HCT116 (cell line): ENCODE measurements around the gene GGA2. TPM values are rescaled to one million over a fixed set of nuclear protein-coding genes. Genes with fewer than 3 reads are reported as not detected.

Source experiments
- ATAC-seq: fragments of 200-7000 bp; cut with Tn5 transposase; 2 replicates; pipeline ENCODE4 v1.9.1; 2020; ENCODE audit warnings: mild to moderate bottlenecking, moderate library complexity
- BruUV-seq: library from RNA; stranded (reverse); fragments of 400-500 nt; replicated peaks from 2 replicates; lab custom pipeline; 2021; lab: Mats Ljungman, UMichigan
- CTCF ChIA-PET: fragments of 300-600 bp; sonication (Branson Sonifier 250); formaldehyde crosslinking; loops from one replicate; lab custom pipeline; 2021; ENCODE audit warnings: antibody characterized with exemption; lab: Charles Lee
- POLR2A ChIA-PET: fragments of 300-600, 350-600 bp; sonication (Branson Sonifier 250); formaldehyde crosslinking; loops from one replicate; lab custom pipeline; 2021; ENCODE audit warnings: antibody characterized with exemption; lab: Charles Lee
- RAD21 ChIA-PET, 2 experiments: fragments of 300-600 bp; sonication (Branson Sonifier 250); formaldehyde crosslinking; loops; one replicate each; lab custom pipeline; 2023; ENCODE audit warnings: low total read pairs in 2 of 2; ENCODE audit not compliant: uncharacterized antibody in 2 of 2, unreplicated experiment in 2 of 2, low non-redundant PET in 1 of 2; lab: Charles Lee
- DNase-seq: peaks from one replicate; pipeline ENCODE4 v3.0.0-alpha.2; 2010; ENCODE audit warnings: low read depth, low spot score
- H2AFZ ChIP-seq: fragments of 200-600 bp; shearing (Covaris generic), sonication (generic); 2 replicates; pipeline ENCODE4 v1.6.1; 2017; ENCODE audit warnings: low read depth, mixed run types, mixed read lengths, antibody characterized with exemption, low read length; ENCODE audit not compliant: poor library complexity, severe bottlenecking
- H3K27ac ChIP-seq: 2 replicates; pipeline ENCODE4 v1.5.1; 2012; ENCODE audit warnings: low read depth, low read length
- H3K27me3 ChIP-seq: fragments of 200-600 bp; sonication (generic); 2 replicates; pipeline ENCODE4 v1.6.1; 2016; ENCODE audit warnings: mixed run types, low read length, mixed read lengths; ENCODE audit not compliant: insufficient read depth
- H3K36me3 ChIP-seq, 2 experiments: fragments of 200-500 bp in 1 of 2; fragments of 200-600 bp in 1 of 2; sonication (Bioruptor generic) in 1 of 2; sonication (generic) in 1 of 2; 2 replicates each; pipeline versions ENCODE4 v1.5.1 to v1.6.1; 2014 to 2016; ENCODE audit warnings: low read length in 2 of 2, inconsistent platforms in 1 of 2, mixed read lengths in 1 of 2, mixed run types in 1 of 2; ENCODE audit not compliant: insufficient read depth in 2 of 2, control insufficient read depth in 1 of 2
- H3K4me1 ChIP-seq, 2 experiments: fragments of 200-600 bp in 1 of 2; sonication (generic) in 1 of 2; 2 replicates each; pipeline versions ENCODE4 v1.5.1 to v1.6.1; 2012 to 2017; ENCODE audit warnings: low read length in 2 of 2, inconsistent platforms in 1 of 2, mild to moderate bottlenecking in 1 of 2, mixed read lengths in 1 of 2, mixed run types in 1 of 2, moderate library complexity in 1 of 2; ENCODE audit not compliant: insufficient read depth in 2 of 2, control insufficient read depth in 1 of 2
- H3K4me2 ChIP-seq: fragments of 200-600 bp; sonication (generic); 2 replicates; pipeline ENCODE4 v1.6.1; 2017; ENCODE audit warnings: mixed run types, low read length, mixed read lengths
- H3K4me3 ChIP-seq, 2 experiments: fragments of 200-600 bp in 1 of 2; sonication (generic) in 1 of 2; replicated peaks in 1 of 2; 2 replicates each; pipeline ENCODE4 v1.5.1; 2011 to 2016; ENCODE audit warnings: low read length in 2 of 2, control low read depth in 1 of 2, low read depth in 1 of 2, mild to moderate bottlenecking in 1 of 2, mixed read lengths in 1 of 2, mixed run types in 1 of 2
- H3K79me2 ChIP-seq: fragments of 200-600 bp; sonication (generic); 2 replicates; pipeline ENCODE4 v1.6.1; 2017; ENCODE audit warnings: mild to moderate bottlenecking, mixed run types, low read length, moderate library complexity, mixed read lengths; ENCODE audit not compliant: insufficient read depth
- H3K9ac ChIP-seq: fragments of 200-600 bp; sonication (generic); 2 replicates; pipeline ENCODE4 v1.6.1; 2016; ENCODE audit warnings: low read length, mixed read lengths
- H3K9me2 ChIP-seq: fragments of 200-600 bp; sonication (generic), shearing (Covaris generic); 2 replicates; pipeline ENCODE4 v1.6.1; 2017; ENCODE audit warnings: mixed run types, mild to moderate bottlenecking, moderate library complexity; ENCODE audit not compliant: insufficient read depth
- H3K9me3 ChIP-seq, 2 experiments: fragments of 200-500 bp in 1 of 2; fragments of 200-600 bp in 1 of 2; sonication (Bioruptor generic) in 1 of 2; sonication (generic) in 1 of 2; 2 replicates each; pipeline ENCODE4 v1.6.1; 2014 to 2017; ENCODE audit warnings: low read length in 2 of 2, mixed read lengths in 2 of 2, inconsistent platforms in 1 of 2, low read depth in 1 of 2, mild to moderate bottlenecking in 1 of 2, mixed run types in 1 of 2, moderate library complexity in 1 of 2; ENCODE audit not compliant: control insufficient read depth in 1 of 2, insufficient read depth in 1 of 2
- H4K20me1 ChIP-seq: fragments of 200-600 bp; sonication (generic), shearing (Covaris generic); 2 replicates; pipeline ENCODE4 v1.6.1; 2017; ENCODE audit warnings: mixed run types, mild to moderate bottlenecking, moderate library complexity; ENCODE audit not compliant: insufficient read depth
- CEBPB ChIP-seq: IDR thresholded peaks from 2 replicates; pipeline ENCODE4 v1.6.1; 2012; ENCODE audit warnings: low read depth
- EGR1 ChIP-seq: IDR thresholded peaks from 2 replicates; pipeline ENCODE4 v1.6.1; 2012; ENCODE audit warnings: low read depth
- ELF1 ChIP-seq: IDR thresholded peaks from 2 replicates; pipeline ENCODE4 v1.6.1; 2012; ENCODE audit warnings: low read depth, borderline replicate concordance
- EZH2 ChIP-seq: fragments of 200-600 bp; sonication (generic); IDR thresholded peaks from 2 replicates; pipeline ENCODE4 v1.6.1; 2017; ENCODE audit warnings: antibody characterized with exemption, mixed run types
- JUND ChIP-seq: IDR thresholded peaks from 2 replicates; pipeline ENCODE4 v1.6.1; 2012
- POLR2AphosphoS5 ChIP-seq: IDR thresholded peaks from 2 replicates; pipeline ENCODE4 v1.6.1; 2011; ENCODE audit warnings: mild to moderate bottlenecking, low read depth, low read length, moderate library complexity
- RAD21 ChIP-seq: IDR thresholded peaks from 2 replicates; pipeline ENCODE4 v1.6.1; 2012; ENCODE audit warnings: low read depth, mild to moderate bottlenecking
- SIN3A ChIP-seq: IDR thresholded peaks from 2 replicates; pipeline ENCODE4 v1.6.1; 2012; ENCODE audit warnings: low read depth
- SP1 ChIP-seq: IDR thresholded peaks from 2 replicates; pipeline ENCODE4 v1.6.1; 2012; ENCODE audit warnings: low read depth
- TCF7L2 ChIP-seq: IDR thresholded peaks from 2 replicates; pipeline ENCODE4 v1.7.0; 2011; ENCODE audit warnings: borderline replicate concordance, inconsistent platforms; ENCODE audit not compliant: insufficient read depth, insufficient read length; ENCODE audit errors: extremely low read depth
- YY1 ChIP-seq: IDR thresholded peaks from 2 replicates; pipeline ENCODE4 v1.6.1; 2011; ENCODE audit warnings: low read length, low read depth, moderate library complexity, mild to moderate bottlenecking; ENCODE audit not compliant: insufficient replicate concordance; ENCODE audit errors: extremely low read depth
- ZNF274 ChIP-seq: fragments of 200-500 bp; sonication (Bioruptor generic); IDR thresholded peaks from 2 replicates; pipeline ENCODE4 v1.6.1; 2014; ENCODE audit warnings: mild to moderate bottlenecking, low read depth, low read length, inconsistent platforms
- intact Hi-C: fragments of 100-400 bp; cut with micrococcal nuclease; formaldehyde crosslinking; loops from 2 replicates; pipeline ENCODE4 v1.10.0; 2022
- total RNA-seq: library from RNA; stranded (reverse); gene quantifications from one replicate; pipeline ENCODE4 v1.2.1, GENCODE V29; 2021; ENCODE audit not compliant: unreplicated experiment
- TF ChIP-seq, protein P1 (sequence below): IDR thresholded peaks from 2 replicates; pipeline ENCODE4 v1.6.1; 2011; ENCODE audit warnings: mild to moderate bottlenecking, low read length, moderate library complexity; ENCODE audit not compliant: insufficient replicate concordance; ENCODE audit errors: extremely low read depth
- TF ChIP-seq, protein P2 (sequence below): IDR thresholded peaks from 2 replicates; pipeline ENCODE4 v1.6.1; 2012; ENCODE audit warnings: low read depth
- TF ChIP-seq, protein P3 (sequence below): IDR thresholded peaks from 2 replicates; pipeline ENCODE4 v1.6.1; 2012

Gene GGA2
- total RNA-seq, 1 experiment from 2014 or later, result 68.3 TPM

DNA sequence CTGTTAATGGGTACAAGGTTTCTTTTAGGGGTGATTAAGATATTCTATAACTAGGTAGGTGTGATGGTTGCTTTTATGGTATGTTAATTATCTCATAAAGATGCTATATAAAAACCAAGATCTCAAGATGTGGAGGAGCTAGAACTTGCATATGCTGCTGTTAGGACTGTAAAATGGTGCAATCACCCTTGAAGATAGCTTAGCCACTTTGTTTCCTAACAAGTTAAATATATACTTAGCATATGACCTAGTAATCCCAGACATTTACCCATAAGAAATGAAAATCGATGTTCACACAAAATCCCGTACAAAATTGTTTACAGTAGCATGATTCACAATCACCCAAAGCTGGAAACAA, 25.1 kb downstream of the GGA2 start:
- H3K4me3 ChIP-seq, result no peak overlapping the region
- H3K4me2 ChIP-seq, result no peak overlapping the region
- ATAC-seq (no peak), DNase-seq (no peak)
- no peak overlapping the region for H3K9ac ChIP-seq
- H3K79me2 ChIP-seq, result no peaks in the 10 kb centered on the region
- H3K9me3 ChIP-seq, result no peaks in the 10 kb centered on the region
- no peaks in the 10 kb centered on the region for H3K27me3 ChIP-seq
- peaks cover 62 to 76% of the 10 kb centered on the region in 2 experiments; a peak in 3 of 4 replicates for H3K36me3 ChIP-seq
- no TSS peak for BruUV-seq
- H3K27ac ChIP-seq, result no peak overlapping the region
- RAD21 ChIA-PET, result no interaction called here
- no peaks in the 10 kb centered on the region for H3K9me2 ChIP-seq
- TF ChIP-seq RAD21 (no peak), YY1 (no peak), ELF1 (no peak), TCF7L2 (no peak), ZNF274 (no peak), CEBPB (no peak), EGR1 (no peak), JUND (no peak), POLR2AphosphoS5 (no peak), SIN3A (no peak), SP1 (no peak), EZH2 (no peak)
- TF ChIP-seq, protein P1, sequence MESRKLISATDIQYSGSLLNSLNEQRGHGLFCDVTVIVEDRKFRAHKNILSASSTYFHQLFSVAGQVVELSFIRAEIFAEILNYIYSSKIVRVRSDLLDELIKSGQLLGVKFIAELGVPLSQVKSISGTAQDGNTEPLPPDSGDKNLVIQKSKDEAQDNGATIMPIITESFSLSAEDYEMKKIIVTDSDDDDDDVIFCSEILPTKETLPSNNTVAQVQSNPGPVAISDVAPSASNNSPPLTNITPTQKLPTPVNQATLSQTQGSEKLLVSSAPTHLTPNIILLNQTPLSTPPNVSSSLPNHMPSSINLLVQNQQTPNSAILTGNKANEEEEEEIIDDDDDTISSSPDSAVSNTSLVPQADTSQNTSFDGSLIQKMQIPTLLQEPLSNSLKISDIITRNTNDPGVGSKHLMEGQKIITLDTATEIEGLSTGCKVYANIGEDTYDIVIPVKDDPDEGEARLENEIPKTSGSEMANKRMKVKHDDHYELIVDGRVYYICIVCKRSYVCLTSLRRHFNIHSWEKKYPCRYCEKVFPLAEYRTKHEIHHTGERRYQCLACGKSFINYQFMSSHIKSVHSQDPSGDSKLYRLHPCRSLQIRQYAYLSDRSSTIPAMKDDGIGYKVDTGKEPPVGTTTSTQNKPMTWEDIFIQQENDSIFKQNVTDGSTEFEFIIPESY, result no peak
- TF ChIP-seq, protein P2, sequence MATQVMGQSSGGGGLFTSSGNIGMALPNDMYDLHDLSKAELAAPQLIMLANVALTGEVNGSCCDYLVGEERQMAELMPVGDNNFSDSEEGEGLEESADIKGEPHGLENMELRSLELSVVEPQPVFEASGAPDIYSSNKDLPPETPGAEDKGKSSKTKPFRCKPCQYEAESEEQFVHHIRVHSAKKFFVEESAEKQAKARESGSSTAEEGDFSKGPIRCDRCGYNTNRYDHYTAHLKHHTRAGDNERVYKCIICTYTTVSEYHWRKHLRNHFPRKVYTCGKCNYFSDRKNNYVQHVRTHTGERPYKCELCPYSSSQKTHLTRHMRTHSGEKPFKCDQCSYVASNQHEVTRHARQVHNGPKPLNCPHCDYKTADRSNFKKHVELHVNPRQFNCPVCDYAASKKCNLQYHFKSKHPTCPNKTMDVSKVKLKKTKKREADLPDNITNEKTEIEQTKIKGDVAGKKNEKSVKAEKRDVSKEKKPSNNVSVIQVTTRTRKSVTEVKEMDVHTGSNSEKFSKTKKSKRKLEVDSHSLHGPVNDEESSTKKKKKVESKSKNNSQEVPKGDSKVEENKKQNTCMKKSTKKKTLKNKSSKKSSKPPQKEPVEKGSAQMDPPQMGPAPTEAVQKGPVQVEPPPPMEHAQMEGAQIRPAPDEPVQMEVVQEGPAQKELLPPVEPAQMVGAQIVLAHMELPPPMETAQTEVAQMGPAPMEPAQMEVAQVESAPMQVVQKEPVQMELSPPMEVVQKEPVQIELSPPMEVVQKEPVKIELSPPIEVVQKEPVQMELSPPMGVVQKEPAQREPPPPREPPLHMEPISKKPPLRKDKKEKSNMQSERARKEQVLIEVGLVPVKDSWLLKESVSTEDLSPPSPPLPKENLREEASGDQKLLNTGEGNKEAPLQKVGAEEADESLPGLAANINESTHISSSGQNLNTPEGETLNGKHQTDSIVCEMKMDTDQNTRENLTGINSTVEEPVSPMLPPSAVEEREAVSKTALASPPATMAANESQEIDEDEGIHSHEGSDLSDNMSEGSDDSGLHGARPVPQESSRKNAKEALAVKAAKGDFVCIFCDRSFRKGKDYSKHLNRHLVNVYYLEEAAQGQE, result no peak
- TF ChIP-seq, protein P3, sequence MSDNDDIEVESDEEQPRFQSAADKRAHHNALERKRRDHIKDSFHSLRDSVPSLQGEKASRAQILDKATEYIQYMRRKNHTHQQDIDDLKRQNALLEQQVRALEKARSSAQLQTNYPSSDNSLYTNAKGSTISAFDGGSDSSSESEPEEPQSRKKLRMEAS, result no peak
- TF ChIP-seq, all 23 proteins: peak for 0
- Histone ChIP-seq H2AFZ (no peak overlapping the region), H3K4me1 (no peaks in the 10 kb centered on the region), H4K20me1 (no peaks in the 10 kb centered on the region; the same call in 1 of the 2 replicates)
- ChIA-PET POLR2A (no interaction called here), CTCF (no interaction called here)
- intact Hi-C loops, result no loop called here
